Keratinocyte (primary cell): ENCODE results near the gene GDAP2. TPM values are rescaled to one million over a fixed set of nuclear protein-coding genes. Genes with fewer than 3 reads are reported as not detected.

ENCODE experiments used
- DNase-seq: peaks from one replicate; pipeline ENCODE4 v3.0.0-alpha.2; 2011; ENCODE audit warnings: low read depth, missing footprints, low spot score
- FAIRE-seq: peaks from 2 replicates; lab custom pipeline; 2011; peaks lifted over from hg19 to GRCh38; lab: Jason Lieb, UNC
- H2AFZ ChIP-seq: 2 replicates; pipeline ENCODE4 v1.6.0; 2012; ENCODE audit warnings: low read length, control low read depth, inconsistent platforms; ENCODE audit not compliant: control insufficient read depth
- H3K27ac ChIP-seq: 2 replicates; pipeline ENCODE4 v1.5.1; 2011; ENCODE audit warnings: low read length; ENCODE audit not compliant: control insufficient read depth, insufficient read depth
- H3K27me3 ChIP-seq: 3 replicates; pipeline ENCODE4 v1.6.0; 2011; ENCODE audit warnings: low read length; ENCODE audit not compliant: control insufficient read depth, insufficient read depth; ENCODE audit errors: extremely low read depth
- H3K36me3 ChIP-seq, 2 experiments: 2 replicates in 1 of 2; 3 replicates in 1 of 2; pipeline ENCODE4 v1.5.1; 2011; ENCODE audit warnings: low read length in 2 of 2, mild to moderate bottlenecking in 1 of 2; ENCODE audit not compliant: control insufficient read depth in 2 of 2, insufficient read depth in 2 of 2; ENCODE audit errors: extremely low read depth in 1 of 2
- H3K4me1 ChIP-seq: 3 replicates; pipeline ENCODE4 v1.5.1; 2011; ENCODE audit warnings: low read length; ENCODE audit not compliant: control insufficient read depth, insufficient read depth; ENCODE audit errors: extremely low read depth
- H3K4me2 ChIP-seq: 3 replicates; pipeline ENCODE4 v1.6.0; 2011; ENCODE audit warnings: low read depth, low read length; ENCODE audit not compliant: control insufficient read depth, insufficient read depth; ENCODE audit errors: extremely low read depth
- H3K4me3 ChIP-seq, 3 experiments: fragments of 200-600 bp in 1 of 3; sonication (generic) in 1 of 3; 2 replicates in 2 of 3; 3 replicates in 1 of 3; pipeline ENCODE4 v1.5.1; 2011 to 2016; ENCODE audit warnings: low read length in 3 of 3, mild to moderate bottlenecking in 3 of 3, control low read depth in 2 of 3, inconsistent platforms in 1 of 3, low read depth in 1 of 3, mixed read lengths in 1 of 3, mixed run types in 1 of 3, moderate library complexity in 1 of 3; ENCODE audit not compliant: control insufficient read depth in 2 of 3, insufficient read depth in 2 of 3; ENCODE audit errors: extremely low read depth in 1 of 3
- H3K79me2 ChIP-seq: 2 replicates; pipeline ENCODE4 v1.6.0; 2012; ENCODE audit warnings: low read length; ENCODE audit not compliant: control insufficient read depth, insufficient read depth
- H3K9ac ChIP-seq: 3 replicates; pipeline ENCODE4 v1.6.0; 2011; ENCODE audit warnings: low read length; ENCODE audit not compliant: control insufficient read depth, insufficient read depth; ENCODE audit errors: extremely low read depth
- H3K9me1 ChIP-seq: 3 replicates; pipeline ENCODE4 v1.6.0; 2011; ENCODE audit warnings: low read length; ENCODE audit not compliant: control insufficient read depth, insufficient read depth; ENCODE audit errors: extremely low read depth
- H3K9me3 ChIP-seq: 2 replicates; pipeline ENCODE4 v1.5.1; 2012; ENCODE audit warnings: low read depth, low read length; ENCODE audit not compliant: control insufficient read depth
- H4K20me1 ChIP-seq: 3 replicates; pipeline ENCODE4 v1.6.0; 2011; ENCODE audit warnings: low read length; ENCODE audit not compliant: control insufficient read depth, insufficient read depth; ENCODE audit errors: extremely low read depth
- CTCF ChIP-seq, 3 experiments: IDR thresholded peaks in 1 of 3; conservative IDR thresholded peaks in 1 of 3; optimal IDR thresholded peaks in 1 of 3; 2 replicates in 2 of 3; 3 replicates in 1 of 3; pipeline versions ENCODE3 to v1.5.1; 2011; ENCODE audit warnings: low read length in 3 of 3, mild to moderate bottlenecking in 3 of 3, moderate library complexity in 2 of 3, control low read depth in 1 of 3, inconsistent platforms in 1 of 3; ENCODE audit not compliant: insufficient read depth in 2 of 3; ENCODE audit errors: extremely low read depth in 1 of 3
- EZH2 ChIP-seq: IDR thresholded peaks from one replicate; pipeline ENCODE4 v1.6.1; 2012; ENCODE audit warnings: inconsistent platforms, mild to moderate bottlenecking, low read length, moderate library complexity
- dilution Hi-C: fragments of 300-500 bp; cut with MboI; formaldehyde crosslinking; loops from one replicate; pipeline ENCODE4 v1.7.0; 2020; ENCODE audit warnings: low sequenced_read_pairs; ENCODE audit not compliant: extremely low pct_ligation_motif_present
- polyA minus RNA-seq, 3 experiments: library from RNA; depleted of rRNA, polyadenylated mRNA; stranded (reverse); fragments of >200 nt; gene quantifications; 1 replicate in 1 of 3; 2 replicates in 1 of 3; 3 replicates in 1 of 3; pipeline ENCODE4 v1.2.3, GENCODE V29; 2011
- polyA plus RNA-seq, 5 experiments: library from polyadenylated mRNA; depleted of rRNA in 3 of 5; stranded (reverse) in 3 of 5; stranded (forward) in 1 of 5; unstranded in 1 of 5; fragments of >200 nt; gene quantifications; 1 replicate in 1 of 5; 2 replicates in 3 of 5; 3 replicates in 1 of 5; pipeline versions ENCODE4 v1.2.1 to v1.2.3, GENCODE V29; 2011 to 2012; ENCODE audit warnings: missing spikeins in 2 of 5, low read depth in 1 of 5, low replicate concordance in 1 of 5

The GDAP2 gene, protein sequence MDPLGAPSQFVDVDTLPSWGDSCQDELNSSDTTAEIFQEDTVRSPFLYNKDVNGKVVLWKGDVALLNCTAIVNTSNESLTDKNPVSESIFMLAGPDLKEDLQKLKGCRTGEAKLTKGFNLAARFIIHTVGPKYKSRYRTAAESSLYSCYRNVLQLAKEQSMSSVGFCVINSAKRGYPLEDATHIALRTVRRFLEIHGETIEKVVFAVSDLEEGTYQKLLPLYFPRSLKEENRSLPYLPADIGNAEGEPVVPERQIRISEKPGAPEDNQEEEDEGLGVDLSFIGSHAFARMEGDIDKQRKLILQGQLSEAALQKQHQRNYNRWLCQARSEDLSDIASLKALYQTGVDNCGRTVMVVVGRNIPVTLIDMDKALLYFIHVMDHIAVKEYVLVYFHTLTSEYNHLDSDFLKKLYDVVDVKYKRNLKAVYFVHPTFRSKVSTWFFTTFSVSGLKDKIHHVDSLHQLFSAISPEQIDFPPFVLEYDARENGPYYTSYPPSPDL
- polyA plus RNA-seq (11.4 to 15.7 TPM (median 12.0 TPM) in 3 replicates), polyA minus RNA-seq (9.9 to 32.9 TPM (median 20.2 TPM) in 3 replicates)
- 18.2 TPM for polyA plus RNA-seq (2011; ENCODE audit: low read depth)
- 6.6 and 15.2 TPM in 2 replicates for polyA plus RNA-seq (2011; cell fraction: cytosol; rRNA removed)
- 10.5 and 12.7 TPM in 2 replicates for polyA plus RNA-seq (2011; cell fraction: nucleus; rRNA removed)
- 8.5 and 9.7 TPM in 2 replicates for polyA plus RNA-seq (2012; ENCODE audit: low replicate concordance)
- 14.4 TPM for polyA minus RNA-seq (2011; cell fraction: cytosol; rRNA and poly(A)+ RNA removed)
- polyA minus RNA-seq (2011; cell fraction: nucleus; rRNA and poly(A)+ RNA removed), result 26.6 and 52.4 TPM in 2 replicates

DNA sequence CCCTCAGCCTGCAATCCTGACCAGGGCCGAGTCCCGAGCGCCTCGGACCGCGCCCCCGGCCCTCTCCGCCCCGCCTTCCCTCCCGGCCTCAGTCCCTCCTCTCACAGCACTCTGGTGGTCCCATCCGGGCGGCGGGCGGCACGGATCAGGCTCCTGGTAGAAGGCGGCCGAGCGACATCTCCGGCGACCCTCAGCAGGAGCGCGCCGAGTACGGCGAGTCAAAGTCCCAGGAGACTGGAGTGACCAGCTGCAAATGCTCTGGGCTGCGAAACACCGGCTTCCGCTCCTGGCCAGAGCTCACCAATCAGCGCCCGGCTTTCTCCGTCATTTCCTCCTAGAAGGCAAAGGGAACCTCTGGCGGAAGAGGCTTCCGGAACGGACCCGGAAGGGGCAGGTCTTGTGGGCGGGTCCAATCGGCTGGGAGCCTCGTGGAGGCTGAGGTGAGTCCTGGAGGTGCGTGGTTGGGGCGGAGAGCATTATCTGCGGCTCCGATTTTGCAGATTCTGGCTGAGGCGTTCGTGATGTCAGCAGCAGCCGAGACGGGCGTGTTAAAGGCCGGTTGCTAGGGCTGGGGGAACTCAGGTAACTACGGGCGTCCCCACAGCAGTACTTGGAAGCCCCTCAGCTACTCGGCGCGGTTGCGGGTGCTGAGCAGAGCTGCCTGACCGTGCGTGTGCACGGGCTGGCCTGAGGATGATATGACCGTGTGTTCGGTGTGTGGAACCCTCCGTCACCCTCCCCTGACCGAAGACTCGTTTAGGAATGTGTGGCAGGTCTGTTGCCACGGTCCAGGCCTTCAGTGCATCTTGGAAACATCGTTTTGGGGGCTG lies at the start of gene GDAP2, which contains the start of gene WDR3:
Gene GDAP2 (minus strand): TSS at position 279 of the 830 bp plus-strand sequence. CDS start 9,264 bp downstream, outside the sequence.
Gene WDR3 (plus strand): TSS at position 397 of the 830 bp plus-strand sequence. CDS start 3,581 bp downstream, outside the sequence.
- dilution Hi-C loops, result no loop called here
- Histone ChIP-seq H4K20me1 (no peaks in the 10 kb centered on the region), H3K27me3 (no peaks in the 10 kb centered on the region), H3K36me3 (peaks cover 5 to 11% of the 10 kb centered on the region in 2 experiments), H3K4me2 (peak within 1 kb of the TSS; percentile 90), H3K4me1 (peaks cover 16% of the 10 kb centered on the region), H3K4me3 (peak within 1 kb of the TSS; percentile 93 to 100 (median 97)), H3K79me2 (peaks cover 83% of the 10 kb centered on the region), H2AFZ (peak within 1 kb of the TSS; percentile 100), H3K9me1 (no peaks in the 10 kb centered on the region), H3K9ac (peak within 1 kb of the TSS; percentile 92), H3K9me3 (no peaks in the 10 kb centered on the region), H3K27ac (peak within 1 kb of the TSS; percentile 75)
- FAIRE-seq (peak; percentile 70), DNase-seq (peak; percentile 83)
- no peak for TF ChIP-seq CTCF (optimal IDR thresholded peaks at IDR 0.05 in 1 of 3, IDR thresholded peaks at IDR 0.05 in 1 of 3, conservative IDR thresholded peaks at IDR 0.05 in 1 of 3; ENCODE audit: extremely low read depth in 1 of 3, insufficient read depth in 2 of 3, low read length in 3 of 3)
- TF ChIP-seq EZH2, result no peak

DNA sequence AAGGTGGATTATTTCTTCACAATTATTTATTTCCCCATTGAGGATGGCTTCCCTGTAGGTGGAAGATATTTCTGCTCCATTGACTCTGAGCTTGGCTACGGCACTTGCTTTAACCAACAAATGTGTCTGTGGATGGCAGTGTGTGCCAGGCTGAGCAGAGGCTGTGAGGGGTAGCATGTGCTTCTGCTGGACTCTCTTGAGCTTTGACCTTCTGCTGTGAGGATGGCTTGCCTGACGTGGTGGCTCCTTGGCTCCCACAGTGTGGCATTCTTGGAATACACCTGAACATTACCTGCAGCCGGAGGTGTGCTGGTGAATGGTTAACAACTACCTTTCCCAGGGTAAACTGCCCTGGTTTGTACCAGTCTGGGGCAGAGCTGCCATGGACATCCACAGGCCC lies 47.0 kb upstream of the GDAP2 start:
- no peak overlapping the region for H3K27ac ChIP-seq
- no peak for FAIRE-seq
- H4K20me1 ChIP-seq, result no peaks in the 10 kb centered on the region
- H3K4me3 ChIP-seq, result no peak overlapping the region
- H3K36me3 ChIP-seq, result no peaks in the 10 kb centered on the region
- no peaks in the 10 kb centered on the region for H3K9me1 ChIP-seq
- dilution Hi-C loops, result no loop called here
- H3K9ac ChIP-seq, result no peak overlapping the region
- H3K27me3 ChIP-seq, result peaks cover 2% of the 10 kb centered on the region
- TF ChIP-seq EZH2, result no peak
- TF ChIP-seq CTCF (optimal IDR thresholded peaks at IDR 0.05 in 1 of 3, IDR thresholded peaks at IDR 0.05 in 1 of 3, conservative IDR thresholded peaks at IDR 0.05 in 1 of 3; ENCODE audit: extremely low read depth in 1 of 3, insufficient read depth in 2 of 3, low read length in 3 of 3), result no peak
- no peak overlapping the region for H2AFZ ChIP-seq
- H3K4me2 ChIP-seq, result no peak overlapping the region
- no peaks in the 10 kb centered on the region for H3K79me2 ChIP-seq
- DNase-seq, result no peak
- no peaks in the 10 kb centered on the region for H3K9me3 ChIP-seq
- H3K4me1 ChIP-seq, result no peaks in the 10 kb centered on the region
